VCaP (cell line): Measurements from ENCODE around the gene NSL1.
"Not testable (repeated sequence)": the region's sequence is repeated elsewhere in the genome, so short reads cannot be mapped to it uniquely, and the experiment has no call there.

ENCODE experiments used
- H3K27ac ChIP-seq: fragments of 450-650 bp; 2 replicates; pipeline ENCODE4 v1.5.1; 2017
- CTCF ChIP-seq: fragments of 450-650 bp; conservative IDR thresholded peaks from 2 replicates; pipeline ENCODE4 v1.5.1; 2017; ENCODE audit warnings: mild to moderate bottlenecking, moderate library complexity

Gene NSL1

GRCh38 chr1:212791676-212792395, at the start of gene NSL1, which contains the start of gene TATDN3:
Gene NSL1, minus strand, starts transcription at chr1:212791777. Its CDS starts 14 bp downstream, at chr1:212791763.
Gene TATDN3, plus strand, starts transcription at chr1:212791894. Its CDS starts 28 bp downstream, at chr1:212791922.
- peak within 1 kb of the TSS; percentile 91 for H3K27ac ChIP-seq
- no peak for TF ChIP-seq CTCF

GRCh38 chr1:212838145-212838544, 46.6 kb upstream of the NSL1 start:
- TF ChIP-seq CTCF = no peak
- H3K27ac ChIP-seq = no peak overlapping the region

- not testable (repeated sequence) for H3K27ac ChIP-seq
These were observed 41.9 kb upstream of the NSL1 start for GRCh38 chr1:212833211-212834207.

GRCh38 chr1:212828395-212828794, 36.8 kb upstream of the NSL1 start:
- H3K27ac ChIP-seq = no peak overlapping the region
- TF ChIP-seq CTCF = no peak

GRCh38 chr1:212827831-212828278, 36.3 kb upstream of the NSL1 start:
- no peak overlapping the region for H3K27ac ChIP-seq
- no peak for TF ChIP-seq CTCF

- no peak overlapping the region for H3K27ac ChIP-seq
- no peak for TF ChIP-seq CTCF
These were observed 35.7 kb upstream of the NSL1 start for GRCh38 chr1:212827171-212827776.

- no peak overlapping the region for H3K27ac ChIP-seq
- no peak for TF ChIP-seq CTCF
These were observed 34.3 kb upstream of the NSL1 start for GRCh38 chr1:212825798-212826452.
